Activated naive CD8-positive, alpha-beta T cell (primary cell): Measurements from ENCODE around the gene AURKA.

Source experiments
- H3K27ac Mint-ChIP-seq: one replicate; pipeline ENCODE4 v1.8.0; 2021; ENCODE audit warnings: mixed read lengths
- H3K27me3 Mint-ChIP-seq: one replicate; pipeline ENCODE4 v1.8.0; 2021; ENCODE audit warnings: mixed read lengths
- H3K36me3 Mint-ChIP-seq: one replicate; pipeline ENCODE4 v1.8.0; 2021; ENCODE audit warnings: mixed read lengths
- H3K4me1 Mint-ChIP-seq: one replicate; pipeline ENCODE4 v1.8.0; 2021; ENCODE audit warnings: low read depth, mixed read lengths
- H3K4me3 Mint-ChIP-seq: one replicate; pipeline ENCODE4 v1.8.0; 2021; ENCODE audit warnings: mild to moderate bottlenecking, mixed read lengths
- H3K9me3 Mint-ChIP-seq: one replicate; pipeline ENCODE4 v1.8.0; 2021; ENCODE audit warnings: low read depth, mixed read lengths

The AURKA gene

DNA sequence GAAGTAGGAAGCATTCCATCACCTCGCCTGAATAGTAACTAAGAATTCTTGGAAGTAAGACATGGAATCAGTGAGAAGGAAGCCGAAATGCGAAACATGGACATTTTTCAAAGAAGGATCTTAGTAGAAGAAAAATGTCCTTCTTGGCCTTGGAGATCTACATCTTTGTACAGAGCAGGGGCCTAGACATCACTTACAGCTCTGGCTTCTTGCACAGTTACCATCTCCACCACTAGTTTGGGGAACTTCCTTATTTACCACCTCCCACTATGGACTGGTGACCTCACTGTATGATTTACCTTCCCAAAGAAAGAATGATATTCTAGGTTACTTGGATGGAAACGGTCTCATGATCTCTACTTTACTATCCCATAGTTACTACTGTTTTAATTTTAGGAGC, 35.8 kb upstream of the AURKA start:
- Mint-ChIP-seq H3K27ac (peak overlapping the region; percentile 67), H3K9me3 (no peaks in the 10 kb centered on the region), H3K36me3 (peaks cover 7% of the 10 kb centered on the region), H3K4me3 (no peak overlapping the region), H3K4me1 (peaks cover 68% of the 10 kb centered on the region), H3K27me3 (no peaks in the 10 kb centered on the region)

DNA sequence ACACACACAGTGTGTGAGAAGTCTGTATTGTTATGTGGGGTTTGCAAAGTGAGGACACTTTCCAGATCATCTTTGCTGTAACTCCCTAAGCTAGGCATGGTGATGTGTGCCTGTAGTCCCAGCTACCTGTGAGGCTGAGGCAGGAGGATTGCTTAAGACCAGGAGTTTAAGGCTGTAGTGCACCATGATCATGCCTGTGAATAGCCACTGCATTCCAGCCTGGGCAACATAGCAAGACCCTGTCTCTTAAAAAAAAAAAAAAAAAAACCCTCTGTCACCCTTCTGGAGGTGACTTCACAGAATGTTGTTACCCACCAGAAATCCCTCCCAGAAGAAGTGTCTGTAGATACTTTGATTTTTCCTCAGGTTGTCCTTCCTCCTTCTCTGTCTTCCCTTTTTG, 34.9 kb upstream of the AURKA start:
- peaks cover 73% of the 10 kb centered on the region for H3K4me1 Mint-ChIP-seq

DNA sequence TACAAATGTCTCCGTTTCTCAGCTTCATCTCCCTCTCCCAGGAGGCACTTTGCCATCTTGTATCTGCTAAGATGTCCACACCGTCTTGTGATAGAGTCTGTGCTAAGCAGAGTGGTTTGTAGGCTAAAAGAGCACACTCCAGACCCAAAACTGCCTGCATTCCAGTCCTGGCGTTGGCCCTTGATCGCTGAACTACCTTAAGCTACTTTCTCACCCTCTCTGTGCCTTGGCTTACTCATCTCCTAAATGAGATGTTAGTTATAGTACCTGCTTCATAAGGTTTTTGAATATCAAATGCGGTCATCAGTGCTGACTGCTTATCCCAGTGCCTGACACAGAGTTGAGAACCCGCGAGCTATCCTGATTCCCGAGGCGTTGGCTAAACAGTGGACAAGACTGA, 34.0 kb upstream of the AURKA start:
- Mint-ChIP-seq H3K36me3 (peaks cover 4% of the 10 kb centered on the region), H3K27me3 (no peaks in the 10 kb centered on the region), H3K4me1 (peaks cover 77% of the 10 kb centered on the region), H3K4me3 (no peak overlapping the region), H3K9me3 (no peaks in the 10 kb centered on the region), H3K27ac (peak overlapping the region; percentile 64)

More for the DNA sequence above, 34.9 kb upstream of the AURKA start:
- Mint-ChIP-seq H3K27me3 (no peaks in the 10 kb centered on the region), H3K9me3 (no peaks in the 10 kb centered on the region), H3K27ac (no peak overlapping the region), H3K4me3 (no peak overlapping the region), H3K36me3 (peaks cover 7% of the 10 kb centered on the region)

DNA sequence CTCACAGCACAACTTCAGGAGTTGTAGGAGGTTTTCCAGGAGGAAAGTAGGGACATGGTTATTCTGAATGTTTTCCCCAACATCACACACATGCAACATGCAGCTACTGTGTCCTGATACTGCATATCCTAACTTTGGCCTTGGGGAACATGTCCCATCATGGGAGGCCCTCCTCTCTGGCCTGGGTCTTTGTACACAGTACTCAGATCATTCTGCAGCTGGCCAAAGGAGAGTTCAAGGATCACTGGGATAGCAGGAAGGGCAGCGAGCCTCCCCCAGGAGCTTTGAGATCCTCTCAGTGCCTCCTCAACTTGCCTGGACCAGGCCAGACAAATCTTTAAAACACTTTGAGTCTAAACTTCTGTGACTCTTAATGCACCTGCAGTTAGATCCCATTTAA, 32.9 kb upstream of the AURKA start:
- no peaks in the 10 kb centered on the region for H3K9me3 Mint-ChIP-seq
- H3K27me3 Mint-ChIP-seq = no peaks in the 10 kb centered on the region
- peaks cover 4% of the 10 kb centered on the region for H3K36me3 Mint-ChIP-seq
- no peak overlapping the region for H3K4me3 Mint-ChIP-seq
- peak overlapping the region; percentile 10 for H3K27ac Mint-ChIP-seq
- H3K4me1 Mint-ChIP-seq = peaks cover 77% of the 10 kb centered on the region

DNA sequence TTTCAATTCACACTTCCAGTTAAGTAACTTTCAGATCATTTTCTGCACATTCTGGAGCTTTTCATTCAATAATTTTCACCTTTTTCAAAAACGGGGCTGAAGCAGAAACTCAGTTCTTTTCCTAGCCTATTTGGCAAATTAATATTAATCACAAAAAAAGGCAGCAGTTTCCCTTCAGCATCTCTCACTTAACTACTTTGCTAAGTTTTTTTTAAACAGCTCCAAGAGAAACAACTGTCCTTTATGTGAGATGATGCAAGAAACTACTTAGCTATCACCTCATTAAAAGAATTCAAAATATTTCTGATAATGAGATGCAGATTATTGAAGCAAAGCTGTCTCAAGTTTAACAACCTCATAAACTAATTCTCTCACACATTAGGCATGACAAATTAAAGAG, 31.9 kb upstream of the AURKA start:
- H3K4me1 Mint-ChIP-seq = peaks cover 74% of the 10 kb centered on the region
- no peak overlapping the region for H3K27ac Mint-ChIP-seq
- H3K36me3 Mint-ChIP-seq = peaks cover 5% of the 10 kb centered on the region
- H3K4me3 Mint-ChIP-seq = no peak overlapping the region
- no peaks in the 10 kb centered on the region for H3K27me3 Mint-ChIP-seq
- no peaks in the 10 kb centered on the region for H3K9me3 Mint-ChIP-seq

DNA sequence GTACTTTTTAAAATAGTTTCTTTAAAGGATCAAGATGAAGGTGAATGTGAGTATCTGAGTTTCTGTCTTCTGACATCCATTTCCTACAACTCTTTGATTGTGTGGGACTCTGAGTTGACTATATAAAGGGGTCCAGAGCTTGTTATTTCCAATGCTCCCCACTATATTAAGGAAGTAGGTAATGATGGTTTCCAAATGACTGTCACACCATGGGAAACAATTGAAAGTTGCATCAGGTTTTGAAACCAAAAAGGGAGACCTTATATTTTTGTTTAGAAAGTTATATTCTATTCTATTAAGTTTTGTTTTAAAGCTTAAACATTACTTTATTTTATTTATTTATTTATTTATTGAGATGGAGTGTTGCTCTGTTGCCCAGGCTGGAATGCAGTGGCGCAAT, 31.2 kb upstream of the AURKA start:
- H3K36me3 Mint-ChIP-seq = peaks cover 7% of the 10 kb centered on the region
- H3K4me3 Mint-ChIP-seq = peak overlapping the region; percentile 28
- H3K27me3 Mint-ChIP-seq = no peaks in the 10 kb centered on the region
- H3K4me1 Mint-ChIP-seq = peaks cover 74% of the 10 kb centered on the region
- peak overlapping the region; percentile 94 for H3K27ac Mint-ChIP-seq
- no peaks in the 10 kb centered on the region for H3K9me3 Mint-ChIP-seq

DNA sequence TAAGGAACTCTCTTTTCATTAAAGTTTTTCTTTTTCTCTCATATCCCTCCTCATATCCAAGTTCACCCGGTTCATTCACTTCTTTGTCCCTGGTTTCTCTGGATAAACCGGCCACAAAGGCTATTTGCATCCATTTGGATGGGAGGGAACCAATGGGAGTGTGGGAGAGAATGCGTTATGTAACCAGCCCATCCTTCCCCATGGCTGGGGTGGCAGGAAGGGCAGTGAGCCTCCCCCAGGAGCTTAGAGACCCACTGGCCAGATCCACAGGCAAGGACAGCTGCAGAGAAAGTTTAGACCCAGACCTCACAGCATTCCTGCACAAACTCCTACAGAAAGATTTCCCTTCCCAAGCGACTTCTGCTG, 30.8 kb upstream of the AURKA start:
- Mint-ChIP-seq H3K27ac (peak overlapping the region; percentile 94), H3K36me3 (peaks cover 4% of the 10 kb centered on the region), H3K9me3 (no peaks in the 10 kb centered on the region), H3K4me3 (peak overlapping the region; percentile 28), H3K27me3 (no peaks in the 10 kb centered on the region), H3K4me1 (peaks cover 74% of the 10 kb centered on the region)

DNA sequence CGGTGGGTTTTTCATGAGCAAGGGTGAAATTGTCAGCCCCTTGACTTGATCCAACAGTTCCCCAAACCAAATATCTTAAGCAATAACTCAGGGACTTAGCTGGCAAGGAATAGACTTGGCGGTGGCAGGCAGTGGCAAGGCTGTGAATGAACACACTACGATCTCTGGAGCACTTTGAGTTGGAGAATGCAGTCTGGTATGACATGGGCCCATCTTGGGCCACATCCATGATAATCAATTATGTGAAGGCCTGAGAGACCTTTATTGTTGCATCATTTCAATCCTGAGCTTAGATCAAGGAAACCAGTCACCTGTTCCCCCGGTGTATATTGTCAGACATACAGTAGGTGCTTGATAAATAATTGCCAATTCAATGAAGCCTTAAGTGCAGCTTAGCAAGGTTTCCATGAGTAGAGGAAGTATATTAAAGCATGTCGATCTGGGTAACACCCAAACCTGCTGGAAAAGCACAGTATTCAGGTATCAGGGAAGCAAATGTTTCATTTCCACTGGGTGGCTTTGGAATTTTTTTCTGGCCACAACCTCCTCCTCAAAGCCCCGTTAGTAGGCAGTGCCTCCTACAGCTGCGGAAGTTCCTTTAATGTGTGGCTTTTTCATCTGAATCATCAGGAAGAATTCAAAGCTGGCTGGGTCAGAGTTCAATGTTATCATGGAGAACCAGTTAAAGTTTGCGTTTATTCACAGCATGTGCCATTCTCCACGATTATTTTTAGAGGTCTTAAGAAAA, 30.2 kb upstream of the AURKA start:
- H3K27me3 Mint-ChIP-seq = no peaks in the 10 kb centered on the region
- peaks cover 4% of the 10 kb centered on the region for H3K36me3 Mint-ChIP-seq
- H3K27ac Mint-ChIP-seq = peak overlapping the region; percentile 94
- peak overlapping the region; percentile 28 for H3K4me3 Mint-ChIP-seq
- H3K9me3 Mint-ChIP-seq = no peaks in the 10 kb centered on the region
- peaks cover 74% of the 10 kb centered on the region for H3K4me1 Mint-ChIP-seq

DNA sequence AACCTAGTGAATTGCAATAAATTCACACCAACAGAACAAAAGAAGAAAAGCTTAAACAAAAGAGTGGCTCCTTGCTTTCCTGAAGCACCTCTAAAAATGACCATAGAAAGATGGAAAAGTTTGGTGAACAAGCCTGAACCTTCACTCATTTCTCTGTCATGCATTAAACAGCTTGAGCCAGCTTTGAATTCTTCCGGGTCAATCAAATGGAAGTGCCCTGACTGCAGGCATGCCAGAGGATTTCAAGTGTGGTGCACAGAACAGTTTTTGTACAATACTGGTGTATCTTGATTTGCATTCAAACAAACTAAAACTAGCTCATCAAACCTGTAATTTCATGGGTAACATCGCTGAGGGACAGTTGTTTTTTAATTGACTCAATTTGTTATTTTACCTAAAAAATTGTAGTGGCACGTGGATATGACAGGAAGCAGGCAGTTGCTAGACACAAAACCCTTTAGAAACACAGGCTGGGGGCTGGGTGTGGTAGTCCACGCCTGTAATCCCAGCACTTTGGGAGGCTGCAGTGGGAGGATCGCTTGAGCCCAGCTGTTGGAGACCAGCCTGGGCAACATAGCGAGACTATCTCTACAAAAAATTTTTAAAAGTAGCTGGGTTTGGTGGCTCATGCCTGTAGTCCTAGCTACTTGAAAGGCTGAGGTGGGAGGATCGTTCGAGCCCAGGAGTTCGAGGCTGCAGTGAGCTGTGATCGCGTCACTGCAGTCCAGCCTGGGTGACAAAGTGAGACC, 29.1 kb upstream of the AURKA start:
- peak overlapping the region; percentile 90 for H3K27ac Mint-ChIP-seq
- peaks cover 80% of the 10 kb centered on the region for H3K4me1 Mint-ChIP-seq
- peaks cover 8% of the 10 kb centered on the region for H3K36me3 Mint-ChIP-seq
- H3K4me3 Mint-ChIP-seq = peak overlapping the region; percentile 66
- no peaks in the 10 kb centered on the region for H3K9me3 Mint-ChIP-seq
- no peaks in the 10 kb centered on the region for H3K27me3 Mint-ChIP-seq

DNA sequence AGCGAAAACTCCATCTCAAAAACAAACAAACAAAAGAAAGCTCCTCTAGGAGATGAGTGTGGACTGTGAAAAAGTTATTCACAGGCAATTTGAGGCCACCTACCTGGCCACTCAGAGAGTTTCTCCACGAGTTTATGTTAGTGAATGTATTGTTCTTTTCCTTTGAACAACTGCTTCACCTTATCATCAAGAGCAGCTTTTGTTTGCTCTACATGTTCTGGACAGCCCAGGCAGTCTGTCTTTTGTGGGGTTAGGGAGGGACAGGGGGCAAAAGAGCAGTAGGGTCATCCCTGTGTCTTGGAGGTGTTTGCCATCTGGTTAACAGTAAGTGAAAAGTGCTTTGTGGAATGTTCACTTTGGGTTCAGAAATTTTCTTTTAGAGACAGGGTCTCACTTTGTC, 28.0 kb upstream of the AURKA start:
- H3K27me3 Mint-ChIP-seq = no peaks in the 10 kb centered on the region
- H3K27ac Mint-ChIP-seq = peak overlapping the region; percentile 90
- H3K4me1 Mint-ChIP-seq = peaks cover 79% of the 10 kb centered on the region
- peak overlapping the region; percentile 7 for H3K4me3 Mint-ChIP-seq
- peaks cover 8% of the 10 kb centered on the region for H3K36me3 Mint-ChIP-seq
- H3K9me3 Mint-ChIP-seq = no peaks in the 10 kb centered on the region

DNA sequence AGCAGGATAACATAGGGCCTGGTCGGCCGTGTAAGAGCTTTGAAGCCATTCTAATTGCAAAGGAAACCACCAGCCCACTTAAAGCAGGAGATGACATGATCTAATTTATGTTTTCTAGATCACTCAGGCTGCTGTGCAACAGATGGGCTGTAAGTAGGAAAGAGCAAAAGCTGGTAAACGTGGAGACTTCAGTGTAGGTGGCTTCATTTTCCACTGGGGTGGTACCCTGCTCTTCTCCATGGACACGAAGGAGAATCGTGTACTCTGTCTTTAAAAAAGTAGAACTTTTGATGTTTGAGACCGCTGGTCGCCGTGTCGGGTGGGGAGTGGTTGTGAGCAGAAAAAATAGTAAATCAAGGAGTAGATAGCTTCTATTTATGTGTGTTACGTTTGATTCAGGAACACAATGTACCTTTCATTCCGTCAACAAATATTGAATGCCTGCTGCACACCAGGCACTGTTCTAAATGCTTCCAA, 26.4 kb upstream of the AURKA start:
- H3K9me3 Mint-ChIP-seq = no peaks in the 10 kb centered on the region
- H3K27ac Mint-ChIP-seq = peak overlapping the region; percentile 99
- H3K4me1 Mint-ChIP-seq = peaks cover 88% of the 10 kb centered on the region
- H3K36me3 Mint-ChIP-seq = peaks cover 8% of the 10 kb centered on the region
- no peaks in the 10 kb centered on the region for H3K27me3 Mint-ChIP-seq
- H3K4me3 Mint-ChIP-seq = peak overlapping the region; percentile 86

DNA sequence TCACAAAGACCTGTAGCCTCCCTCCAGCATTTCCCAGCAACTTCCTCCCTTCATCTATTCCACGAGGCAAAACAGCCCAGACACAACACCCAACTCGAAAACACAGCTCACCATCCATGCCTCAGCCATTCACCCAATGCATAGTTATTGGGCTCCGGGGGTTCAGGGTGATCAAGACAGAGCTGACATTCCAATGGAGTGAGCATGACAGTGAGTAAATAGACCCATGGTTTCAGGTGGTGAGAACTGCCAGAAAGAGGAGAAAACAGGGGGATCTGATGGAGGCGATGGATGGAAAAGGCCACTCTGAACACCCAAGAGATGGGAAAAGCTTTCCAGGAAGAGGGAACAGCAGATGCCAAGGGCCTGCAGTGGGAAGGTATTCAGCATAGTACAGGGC, 25.9 kb upstream of the AURKA start:
- H3K27ac Mint-ChIP-seq = peak overlapping the region; percentile 99
- no peaks in the 10 kb centered on the region for H3K27me3 Mint-ChIP-seq
- peaks cover 8% of the 10 kb centered on the region for H3K36me3 Mint-ChIP-seq
- H3K4me1 Mint-ChIP-seq = peaks cover 90% of the 10 kb centered on the region
- H3K9me3 Mint-ChIP-seq = no peaks in the 10 kb centered on the region
- H3K4me3 Mint-ChIP-seq = peak overlapping the region; percentile 86

DNA sequence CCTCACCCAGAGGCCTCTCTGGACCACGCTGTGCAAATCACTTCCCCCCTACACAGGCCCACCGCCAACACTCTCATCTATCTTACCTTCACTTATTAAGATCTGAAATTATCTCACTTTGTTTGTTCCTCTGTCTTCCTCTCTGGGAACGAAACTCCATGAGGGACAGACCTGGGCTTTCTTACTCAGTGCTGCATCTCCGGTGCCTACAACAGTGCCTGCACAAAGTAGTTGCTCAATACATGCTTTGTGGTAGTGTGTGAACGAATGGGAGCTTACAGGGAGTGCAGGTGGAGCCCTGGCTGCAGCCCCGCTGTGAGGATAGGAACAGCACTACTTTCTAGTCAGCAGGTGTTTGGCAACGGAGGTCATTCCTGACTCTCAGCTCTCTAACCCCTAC, 25.4 kb upstream of the AURKA start:
- Mint-ChIP-seq H3K27me3 (no peaks in the 10 kb centered on the region), H3K27ac (peak overlapping the region; percentile 99), H3K4me1 (peaks cover 90% of the 10 kb centered on the region), H3K4me3 (peak overlapping the region; percentile 86), H3K36me3 (peaks cover 8% of the 10 kb centered on the region), H3K9me3 (no peaks in the 10 kb centered on the region)

DNA sequence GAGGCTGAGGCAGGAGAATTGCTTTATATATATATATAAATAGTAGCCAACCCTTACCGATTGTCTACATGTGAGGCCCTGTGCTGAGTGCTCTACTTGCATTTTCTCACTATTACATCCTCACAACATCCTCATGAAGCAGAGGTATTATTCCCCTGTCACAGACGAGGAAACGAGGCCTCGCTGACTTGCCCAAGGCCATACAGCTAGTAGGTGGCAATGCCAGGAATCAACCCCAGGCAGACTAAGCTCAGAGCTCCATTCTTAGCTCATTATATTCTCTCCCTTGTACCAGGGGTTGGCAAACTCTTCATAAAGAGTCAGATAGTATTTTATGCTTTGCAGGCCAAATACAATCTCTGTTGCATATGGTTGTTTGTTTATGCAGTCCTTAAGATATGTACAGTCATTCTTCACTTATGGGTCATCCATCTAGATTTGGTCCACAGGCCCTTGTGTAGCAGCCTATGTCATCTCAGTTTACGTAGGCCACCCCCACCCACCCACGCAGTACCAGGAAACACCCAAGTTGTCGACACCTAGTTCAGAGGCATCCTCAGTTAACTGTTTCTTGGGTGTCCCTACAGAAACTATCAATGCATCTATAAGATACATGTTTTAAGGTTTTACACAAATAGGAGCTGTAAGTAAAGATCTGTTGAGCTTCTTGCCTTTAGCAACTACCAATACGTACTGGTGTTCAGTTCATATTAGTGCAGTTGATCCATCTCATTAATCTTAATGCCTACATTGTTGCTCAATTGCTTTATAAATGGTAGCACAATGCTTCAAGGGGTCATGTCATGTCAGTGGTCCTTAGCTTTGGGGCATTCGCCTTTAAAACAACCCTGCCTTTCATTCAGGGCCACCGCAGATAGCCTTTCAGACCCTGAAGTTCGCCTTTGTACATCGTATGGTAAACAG, 23.1 kb upstream of the AURKA start:
- Mint-ChIP-seq H3K27me3 (no peaks in the 10 kb centered on the region), H3K4me3 (peak overlapping the region; percentile 71), H3K36me3 (peaks cover 9% of the 10 kb centered on the region), H3K4me1 (peaks cover 81% of the 10 kb centered on the region), H3K27ac (peak overlapping the region; percentile 99), H3K9me3 (no peaks in the 10 kb centered on the region)

DNA sequence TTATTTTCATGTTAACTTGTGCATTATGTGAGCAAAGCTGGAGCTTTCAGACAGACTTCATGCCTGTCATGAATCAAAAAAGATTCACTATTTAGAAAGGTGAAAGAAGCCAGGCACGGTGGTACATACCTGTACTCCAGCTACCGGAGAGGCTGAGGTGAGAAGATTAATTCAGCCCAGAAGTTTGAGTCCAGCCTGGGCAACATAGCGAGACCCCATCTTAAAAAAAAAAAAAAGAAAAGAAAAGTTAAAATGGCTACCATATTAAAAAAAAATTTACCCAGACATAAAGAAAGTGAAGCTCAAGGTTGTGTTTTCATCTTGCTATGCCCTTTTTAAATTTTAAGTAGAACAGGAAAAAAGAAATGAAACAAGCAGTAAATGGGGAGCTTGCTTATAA, 20.9 kb upstream of the AURKA start:
- peaks cover 5% of the 10 kb centered on the region for H3K36me3 Mint-ChIP-seq

More for the DNA sequence above, 20.9 kb upstream of the AURKA start:
- Mint-ChIP-seq H3K27ac (peak overlapping the region; percentile 96), H3K27me3 (no peaks in the 10 kb centered on the region), H3K4me1 (peaks cover 65% of the 10 kb centered on the region), H3K9me3 (no peaks in the 10 kb centered on the region), H3K4me3 (peak overlapping the region; percentile 89)
